Measurements from ENCODE around the gene BICD1. TPM values are rescaled to one million over a fixed set of nuclear protein-coding genes. Genes with fewer than 3 reads are reported as not detected.

Gene BICD1
- total and polyA plus RNA-seq, 2 of the 13 experiments (the other 11 are each of a cell fraction or from before 2014, with no cell fraction given), result 4.5 to 5.2 TPM

DNA sequence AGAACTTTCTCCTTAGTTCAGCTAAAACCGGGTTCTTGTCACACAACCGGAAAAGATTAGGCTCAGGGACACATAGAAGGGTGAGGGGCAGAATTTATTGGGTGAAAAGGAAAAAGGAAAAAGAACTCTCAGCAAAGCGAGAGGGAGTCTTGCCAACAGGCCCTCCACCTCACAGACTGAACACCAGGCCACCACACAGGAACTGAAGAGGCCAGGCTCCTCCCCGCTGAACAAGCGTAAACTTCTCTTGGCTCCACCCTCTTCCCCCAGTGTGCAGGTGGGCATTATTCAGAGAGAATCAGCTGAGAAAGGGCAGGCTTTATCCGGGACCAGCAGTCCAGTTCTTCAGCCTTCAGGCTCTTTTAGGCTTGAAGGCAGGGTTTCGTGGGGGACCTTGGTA lies 167.1 kb downstream of the BICD1 start:
- no peak; the same call in 2 of the 3 replicates for ATAC-seq
- intact Hi-C loops (cut with micrococcal nuclease; ENCODE audit: unreplicated experiment) (no loop called here), in situ Hi-C loops (cut with HindIII; ENCODE audit: extremely low pct_ligation_motif_present, low pct_unique_long_range_greater_than_20kb) (no loop called here)
- H3K4me1 ChIP-seq (ENCODE audit: insufficient read depth, low read length), result peaks cover 23% of the 10 kb centered on the region
- no peaks in the 10 kb centered on the region for H3K36me3 ChIP-seq (replicated peaks in 1 of 2; ENCODE audit: control insufficient read depth in 1 of 2, insufficient read depth in 2 of 2, low read length in 2 of 2)
- TF ChIP-seq ZNF224 (CRISPR knock-in tag; IDR thresholded peaks at IDR 0.05), result no peak
- TF ChIP-seq ZNF496 (CRISPR knock-in tag; IDR thresholded peaks at IDR 0.05; ENCODE audit: insufficient replicate concordance), result no peak
- no peak for TF ChIP-seq MBNL3 (CRISPR knock-in tag; conservative IDR thresholded peaks at IDR 0.05)
- no peak for TF ChIP-seq ZNF564 (CRISPR knock-in tag; IDR thresholded peaks at IDR 0.05)
- TF ChIP-seq, protein P1, sequence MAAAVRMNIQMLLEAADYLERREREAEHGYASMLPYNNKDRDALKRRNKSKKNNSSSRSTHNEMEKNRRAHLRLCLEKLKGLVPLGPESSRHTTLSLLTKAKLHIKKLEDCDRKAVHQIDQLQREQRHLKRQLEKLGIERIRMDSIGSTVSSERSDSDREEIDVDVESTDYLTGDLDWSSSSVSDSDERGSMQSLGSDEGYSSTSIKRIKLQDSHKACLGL (CRISPR knock-in tag; IDR thresholded peaks at IDR 0.05), result no peak
- TF ChIP-seq, protein P2, sequence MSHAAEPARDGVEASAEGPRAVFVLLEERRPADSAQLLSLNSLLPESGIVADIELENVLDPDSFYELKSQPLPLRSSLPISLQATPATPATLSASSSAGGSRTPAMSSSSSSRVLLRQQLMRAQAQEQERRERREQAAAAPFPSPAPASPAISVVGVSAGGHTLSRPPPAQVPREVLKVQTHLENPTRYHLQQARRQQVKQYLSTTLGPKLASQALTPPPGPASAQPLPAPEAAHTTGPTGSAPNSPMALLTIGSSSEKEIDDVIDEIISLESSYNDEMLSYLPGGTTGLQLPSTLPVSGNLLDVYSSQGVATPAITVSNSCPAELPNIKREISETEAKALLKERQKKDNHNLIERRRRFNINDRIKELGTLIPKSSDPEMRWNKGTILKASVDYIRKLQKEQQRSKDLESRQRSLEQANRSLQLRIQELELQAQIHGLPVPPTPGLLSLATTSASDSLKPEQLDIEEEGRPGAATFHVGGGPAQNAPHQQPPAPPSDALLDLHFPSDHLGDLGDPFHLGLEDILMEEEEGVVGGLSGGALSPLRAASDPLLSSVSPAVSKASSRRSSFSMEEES (CRISPR knock-in tag; IDR thresholded peaks at IDR 0.05), result no peak
- TF ChIP-seq, protein P3, sequence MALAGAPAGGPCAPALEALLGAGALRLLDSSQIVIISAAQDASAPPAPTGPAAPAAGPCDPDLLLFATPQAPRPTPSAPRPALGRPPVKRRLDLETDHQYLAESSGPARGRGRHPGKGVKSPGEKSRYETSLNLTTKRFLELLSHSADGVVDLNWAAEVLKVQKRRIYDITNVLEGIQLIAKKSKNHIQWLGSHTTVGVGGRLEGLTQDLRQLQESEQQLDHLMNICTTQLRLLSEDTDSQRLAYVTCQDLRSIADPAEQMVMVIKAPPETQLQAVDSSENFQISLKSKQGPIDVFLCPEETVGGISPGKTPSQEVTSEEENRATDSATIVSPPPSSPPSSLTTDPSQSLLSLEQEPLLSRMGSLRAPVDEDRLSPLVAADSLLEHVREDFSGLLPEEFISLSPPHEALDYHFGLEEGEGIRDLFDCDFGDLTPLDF (CRISPR knock-in tag; IDR thresholded peaks at IDR 0.05), result no peak
- TF ChIP-seq FOXP1 (IDR thresholded peaks at IDR 0.05), result no peak
- no peak for TF ChIP-seq FOXP1 (CRISPR knock-in tag; IDR thresholded peaks at IDR 0.05)
- no peak for TF ChIP-seq AHR (CRISPR knock-in tag; IDR thresholded peaks at IDR 0.05)
- TF ChIP-seq ZBTB3 (CRISPR knock-in tag; IDR thresholded peaks at IDR 0.05; ENCODE audit: borderline replicate concordance, low read depth), result no peak
- TF ChIP-seq, protein P4, sequence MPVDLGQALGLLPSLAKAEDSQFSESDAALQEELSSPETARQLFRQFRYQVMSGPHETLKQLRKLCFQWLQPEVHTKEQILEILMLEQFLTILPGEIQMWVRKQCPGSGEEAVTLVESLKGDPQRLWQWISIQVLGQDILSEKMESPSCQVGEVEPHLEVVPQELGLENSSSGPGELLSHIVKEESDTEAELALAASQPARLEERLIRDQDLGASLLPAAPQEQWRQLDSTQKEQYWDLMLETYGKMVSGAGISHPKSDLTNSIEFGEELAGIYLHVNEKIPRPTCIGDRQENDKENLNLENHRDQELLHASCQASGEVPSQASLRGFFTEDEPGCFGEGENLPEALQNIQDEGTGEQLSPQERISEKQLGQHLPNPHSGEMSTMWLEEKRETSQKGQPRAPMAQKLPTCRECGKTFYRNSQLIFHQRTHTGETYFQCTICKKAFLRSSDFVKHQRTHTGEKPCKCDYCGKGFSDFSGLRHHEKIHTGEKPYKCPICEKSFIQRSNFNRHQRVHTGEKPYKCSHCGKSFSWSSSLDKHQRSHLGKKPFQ (CRISPR knock-in tag; IDR thresholded peaks at IDR 0.05; ENCODE audit: insufficient replicate concordance), result no peak
- no peak for TF ChIP-seq NCOR1 (IDR thresholded peaks at IDR 0.05; ENCODE audit: borderline replicate concordance, low read length)
- no peak for TF ChIP-seq SMYD3 (CRISPR knock-in tag; IDR thresholded peaks at IDR 0.05)
- TF ChIP-seq ZNF432 (CRISPR knock-in tag; IDR thresholded peaks at IDR 0.05; ENCODE audit: borderline replicate concordance), result no peak
- no peak for TF ChIP-seq HOXA7 (CRISPR knock-in tag; IDR thresholded peaks at IDR 0.05)
- no peaks in the 10 kb centered on the region for H3K9me3 ChIP-seq (ENCODE audit: low read length)
- ChIA-PET POLR2A (no interaction called here), CTCF (ENCODE audit: low intra/inter-chr PET ratio, low total read pairs) (no interaction called here)
- 89% methylated on average over 7 of the region's 7 CpGs for WGBS (ENCODE audit: low lambda C conversion rate)
- no peaks in the 10 kb centered on the region for H3K79me2 ChIP-seq (ENCODE audit: insufficient read depth, low read length)
- no peak overlapping the region for H3K4me3 ChIP-seq (replicated peaks in 1 of 3; ENCODE audit: insufficient read depth in 1 of 3, low read depth in 2 of 3, low read length in 3 of 3)
- no peak overlapping the region for H3K27ac ChIP-seq (ENCODE audit: extremely low read length, insufficient read depth, low read length)
- H3K4me2 ChIP-seq (ENCODE audit: low read depth, low read length), result no peak overlapping the region
- DNase-seq (ENCODE audit: low spot score), result no peak
- BruUV-seq (replicated peaks), result no TSS peak
- H4K20me1 ChIP-seq (ENCODE audit: insufficient read depth, low read length), result no peaks in the 10 kb centered on the region
- H3K9ac ChIP-seq (ENCODE audit: insufficient read depth, low read depth, low read length), result no peak overlapping the region
- H2AFZ ChIP-seq (ENCODE audit: low read length), result no peak overlapping the region
- no peaks in the 10 kb centered on the region for H3K27me3 ChIP-seq (ENCODE audit: control insufficient read depth in 1 of 2, insufficient read depth in 2 of 2, low read length in 2 of 2)
- FAIRE-seq, result no peak

Data from HepG2 (cell line).